ENCODE results near the gene MED14. TPM values are rescaled to one million over a fixed set of nuclear protein-coding genes. Genes with fewer than 3 reads are reported as not detected.
"Not testable (repeated sequence)": the region's sequence is repeated elsewhere in the genome, so short reads cannot be mapped to it uniquely, and the experiment has no call there.

The MED14 gene
- polyA plus RNA-seq, 5 donors: 42.1 to 63.6 (median 54.3) TPM

GRCh38 chrX:40733706-40734105 lies 1.6 kb downstream of the MED14 start:
- DNase-seq: no peak

- DNase-seq: not testable (repeated sequence)
These were observed 2.8 kb downstream of the MED14 start for GRCh38 chrX:40732499-40732898.

GRCh38 chrX:40729598-40730584 lies 5.5 kb downstream of the MED14 start:
- DNase-seq: no peak

GRCh38 chrX:40727581-40728252 lies 7.6 kb downstream of the MED14 start:
- DNase-seq: no peak

- DNase-seq: no peak
These were observed 8.2 kb downstream of the MED14 start for GRCh38 chrX:40727093-40727492.

- no peak for DNase-seq
These were observed 12.4 kb downstream of the MED14 start for GRCh38 chrX:40722930-40723329.

- DNase-seq: no peak
These were observed 13.7 kb downstream of the MED14 start for GRCh38 chrX:40721489-40722106.

GRCh38 chrX:40720792-40721191 lies 14.6 kb downstream of the MED14 start:
- no peak for DNase-seq

GRCh38 chrX:40720339-40720738 lies 15.0 kb downstream of the MED14 start:
- no peak for DNase-seq

GRCh38 chrX:40719731-40720130 lies 15.6 kb downstream of the MED14 start:
- DNase-seq: no peak

- no peak for DNase-seq
These were observed 16.1 kb downstream of the MED14 start for GRCh38 chrX:40719218-40719617.

- DNase-seq: no peak
These were observed 25.9 kb downstream of the MED14 start for GRCh38 chrX:40709395-40709794.

GRCh38 chrX:40705658-40706312 lies 29.6 kb downstream of the MED14 start:
- no peak for DNase-seq

GRCh38 chrX:40700640-40701342 lies 34.6 kb downstream of the MED14 start:
- DNase-seq: no peak

GRCh38 chrX:40698851-40699250 lies 36.5 kb downstream of the MED14 start:
- DNase-seq: no peak

- DNase-seq: no peak
These were observed 40.5 kb downstream of the MED14 start for GRCh38 chrX:40694802-40695201.

GRCh38 chrX:40688929-40689328 lies 46.4 kb downstream of the MED14 start:
- DNase-seq: no peak

- no peak for DNase-seq
These were observed 48.2 kb downstream of the MED14 start for GRCh38 chrX:40687169-40687568.

GRCh38 chrX:40685362-40685918 lies 49.9 kb downstream of the MED14 start:
- DNase-seq: no peak

GRCh38 chrX:40684092-40684491 lies 51.2 kb downstream of the MED14 start:
- no peak for DNase-seq

- no peak for DNase-seq
These were observed 52.1 kb downstream of the MED14 start for GRCh38 chrX:40683245-40683644.
